Right lobe of liver (tissue), 4 donors: ENCODE results near the gene KRTAP10-10.

Experiments
- CTCF ChIP-seq, 4 donors: fragments of 200-600 bp in 3 of 4; fragments of 450-650 bp in 1 of 4; IDR thresholded peaks; one replicate each; pipeline versions ENCODE4 v1.5.1 to v1.8.0; 2016 to 2022; ENCODE audit warnings: antibody characterized with exemption in 4 of 4, mild to moderate bottlenecking in 2 of 4
- POLR2A ChIP-seq: fragments of 450-650 bp; IDR thresholded peaks from one replicate; pipeline ENCODE4 v1.6.1; 2017; ENCODE audit warnings: antibody characterized with exemption, mild to moderate bottlenecking
- donor health status: DM: no; HTN: no; CAD: no.
- donor health status: DM: no; HTN: no; CAD: no.
- donor health status: DM: no; HTN: yes; CAD: no.

GRCh38 chr21:44590311-44590721 lies 46.8 kb upstream of the KRTAP10-10 start:
- no peak for TF ChIP-seq CTCF (IDR thresholded peaks at IDR 0.05)
- TF ChIP-seq POLR2A = no peak
